GM12878 (cell line): ENCODE data around the gene MCM9. TPM values are rescaled to one million over a fixed set of nuclear protein-coding genes. Genes with fewer than 3 reads are reported as not detected.

Experiments
- ATAC-seq: fragments of 200-7000 bp; cut with Tn5 transposase; 3 replicates; pipeline ENCODE4 v1.9.1; 2020; ENCODE audit warnings: mild to moderate bottlenecking, moderate library complexity
- BruUV-seq: library from RNA; stranded (reverse); fragments of 400-500 nt; replicated peaks from 2 replicates; lab custom pipeline; 2021; lab: Mats Ljungman, UMichigan
- CTCF ChIA-PET: fragments of 300-600 bp; sonication (Branson Sonifier 250); formaldehyde crosslinking; extraction: SDS; loops from one replicate; lab custom pipeline; 2021; ENCODE audit warnings: inconsistent platforms; lab: Yijun Ruan, JAX
- POLR2A ChIA-PET: fragments of 350-600 bp; formaldehyde crosslinking; extraction: SDS; loops from one replicate; lab custom pipeline; 2021; ENCODE audit warnings: inconsistent platforms; lab: Charles Lee
- RAD21 ChIA-PET: fragments of 300-600 bp; sonication (Branson Sonifier 250); formaldehyde crosslinking; loops from one replicate; lab custom pipeline; 2023; ENCODE audit warnings: antibody characterized with exemption; ENCODE audit not compliant: unreplicated experiment; lab: Charles Lee
- SMC1A ChIA-PET: fragments of 300-600 bp; sonication (Branson Sonifier 250); formaldehyde crosslinking; loops from one replicate; lab custom pipeline; 2023; ENCODE audit not compliant: unreplicated experiment, uncharacterized antibody; lab: Charles Lee
- DNase-seq: peaks from one replicate; pipeline ENCODE4 v3.0.0-alpha.2; 2011; ENCODE audit warnings: low read depth, low spot score
- FAIRE-seq: peaks from 3 replicates; lab custom pipeline; 2011; peaks lifted over from hg19 to GRCh38; lab: Jason Lieb, UNC
- H2AFZ ChIP-seq: 2 replicates; pipeline ENCODE4 v1.6.0; 2011; ENCODE audit warnings: low read depth, low read length, control low read depth; ENCODE audit not compliant: control insufficient read depth
- H3K27ac ChIP-seq: 2 replicates; pipeline ENCODE4 v1.5.1; 2011; ENCODE audit warnings: control low read depth; ENCODE audit not compliant: control insufficient read depth, insufficient read depth
- H3K27me3 ChIP-seq, 2 experiments: replicated peaks in 1 of 2; 2 replicates each; pipeline versions ENCODE4 v1.6.0 to v1.6.1; 2011; ENCODE audit warnings: low read length in 1 of 2; ENCODE audit not compliant: control insufficient read depth in 2 of 2, insufficient read depth in 2 of 2
- H3K36me3 ChIP-seq, 2 experiments: 2 replicates each; pipeline ENCODE4 v1.5.1; 2011; ENCODE audit warnings: low read length in 1 of 2; ENCODE audit not compliant: control insufficient read depth in 2 of 2, insufficient read depth in 2 of 2
- H3K4me1 ChIP-seq: 2 replicates; pipeline ENCODE4 v1.6.1; 2011; ENCODE audit warnings: mild to moderate bottlenecking, low read length, moderate library complexity, mixed read lengths; ENCODE audit not compliant: control insufficient read depth, insufficient read depth
- H3K4me2 ChIP-seq: 2 replicates; pipeline ENCODE4 v1.6.0; 2011; ENCODE audit warnings: control low read depth; ENCODE audit not compliant: control insufficient read depth, insufficient read depth
- H3K4me3 ChIP-seq: fragments of 200-600 bp; sonication (generic); 2 replicates; pipeline ENCODE4 v1.5.1; 2016
- H3K79me2 ChIP-seq: 2 replicates; pipeline ENCODE4 v1.6.0; 2011; ENCODE audit warnings: low read length; ENCODE audit not compliant: control insufficient read depth, insufficient read depth
- H3K9ac ChIP-seq: 2 replicates; pipeline ENCODE4 v1.8.0; 2011; ENCODE audit warnings: low read length, control low read depth, mixed read lengths; ENCODE audit not compliant: control insufficient read depth, insufficient read depth
- H3K9me3 ChIP-seq: replicated peaks from 3 replicates; pipeline ENCODE4 v1.5.1; 2011; ENCODE audit warnings: mild to moderate bottlenecking, low read length; ENCODE audit not compliant: control insufficient read depth, insufficient read depth
- H4K20me1 ChIP-seq: 2 replicates; pipeline ENCODE4 v1.6.0; 2011; ENCODE audit not compliant: control insufficient read depth, insufficient read depth
- BCLAF1 ChIP-seq: fragments of 450-650 bp; IDR thresholded peaks from 2 replicates; pipeline ENCODE4 v1.6.1; 2017; ENCODE audit warnings: antibody characterized with exemption, mild to moderate bottlenecking, moderate library complexity
- NRF1 ChIP-seq: conservative IDR thresholded peaks from 2 replicates; pipeline ENCODE4 v1.6.1; 2011; ENCODE audit warnings: mild to moderate bottlenecking, low read depth, low read length, improper control_type of control experiment
- SMARCA5 ChIP-seq: fragments of 450-650 bp; IDR thresholded peaks from 2 replicates; pipeline ENCODE4 v1.6.1; 2017; ENCODE audit warnings: mild to moderate bottlenecking
- SMC3 ChIP-seq: IDR thresholded peaks from 2 replicates; pipeline ENCODE4 v1.6.1; 2011; ENCODE audit warnings: low read length, improper control_type of control experiment, borderline replicate concordance
- TCF3 ChIP-seq: IDR thresholded peaks from 2 replicates; pipeline ENCODE4 v1.6.1; 2012; ENCODE audit warnings: low read depth, mild to moderate bottlenecking, low read length, borderline replicate concordance; ENCODE audit not compliant: insufficient read depth
- ZNF217 ChIP-seq: fragments of 450-650 bp; IDR thresholded peaks from 2 replicates; pipeline ENCODE4 v1.6.1; 2017; ENCODE audit warnings: antibody characterized with exemption, mild to moderate bottlenecking
- WGBS: methylation state at CpG from one replicate; pipeline ENCODE4 v1.1.6; 2016; ENCODE audit warnings: low lambda C conversion rate; ENCODE audit not compliant: insufficient replicate concordance, insufficient coverage; ENCODE audit errors: missing lambda C conversion rate; 5-methylcytosine and 5-hydroxymethylcytosine counted together
- in situ Hi-C: fragments of 300-500 bp; cut with MboI; formaldehyde crosslinking; loops from 9 replicates; pipeline ENCODE4 v1.14.3; 2018; ENCODE audit warnings: mixed read lengths
- intact Hi-C: fragments of 100-400 bp; cut with micrococcal nuclease; formaldehyde crosslinking; loops from one replicate; pipeline ENCODE4 v1.14.2; 2022; ENCODE audit not compliant: unreplicated experiment
- polyA plus RNA-seq, 11 experiments: library from polyadenylated mRNA; depleted of rRNA in 4 of 11; unstranded in 6 of 11; stranded (reverse) in 5 of 11; fragments of >200 nt; fragmentation: Nextera tagmentation in 4 of 11; fragmentation: Illumina TruSeq in 1 of 11; extraction: Ambion mirVana in 4 of 11; extraction: Trizol in 1 of 11; gene quantifications; 1 replicate in 1 of 11; 2 replicates in 10 of 11; pipeline versions ENCODE4 v1.2.1 to v1.2.3, GENCODE V29; 2011 to 2016; ENCODE audit warnings: inconsistent platforms in 2 of 11, missing spikeins in 2 of 11, low read depth in 1 of 11
- total RNA-seq, 4 experiments: library from RNA; depleted of rRNA in 3 of 4; stranded (reverse); fragments of >200 nt in 3 of 4; fragmentation: Illumina TruSeq in 1 of 4; extraction: Trizol in 1 of 4; gene quantifications; 2 replicates each; pipeline versions ENCODE4 v1.2.1 to v1.2.3, GENCODE V29; 2013 to 2021

Gene MCM9
- total and polyA plus RNA-seq, 10 of the 15 experiments (the other 5 are each of a cell fraction or from before 2014, with no cell fraction given), result 3.4 to 18.5 (median 9.7) TPM

- ChIA-PET CTCF (interaction anchor here (0.6 to 5.6 kb wide), 3 partner anchors 93 to 521 kb away, joined by 3 to 40 read pairs (median 4); no protein-coding TSS in a partner anchor), RAD21 (no interaction called here), POLR2A (no interaction called here), SMC1A (interaction anchor here (1.8 kb wide), 1 partner anchor 86 kb away, joined by 7 read pairs; no protein-coding TSS in a partner anchor)
- Histone ChIP-seq H3K9ac (no peak overlapping the region), H3K27me3 (no peaks in the 10 kb centered on the region), H4K20me1 (no peaks in the 10 kb centered on the region), H2AFZ (no peak overlapping the region), H3K36me3 (no peaks in the 10 kb centered on the region), H3K27ac (no peak overlapping the region), H3K79me2 (no peaks in the 10 kb centered on the region), H3K9me3 (no peaks in the 10 kb centered on the region), H3K4me3 (no peak overlapping the region), H3K4me2 (no peak overlapping the region), H3K4me1 (peaks cover 2% of the 10 kb centered on the region)
- BruUV-seq, result no TSS peak
- intact Hi-C loops (no loop called here), in situ Hi-C loops (no loop called here)
- WGBS, result 64% methylated on average over 4 of the region's 4 CpGs
- ATAC-seq (no peak), FAIRE-seq (no peak), DNase-seq (no peak)
- TF ChIP-seq ZNF217, result no peak
- TF ChIP-seq SMARCA5, result no peak
- TF ChIP-seq SMC3, result no peak
- TF ChIP-seq NRF1, result no peak
- no peak for TF ChIP-seq TCF3
- no peak for TF ChIP-seq BCLAF1
Measured at GRCh38 chr6:118804091-118804490, 130.9 kb downstream of the MCM9 start.
